ENCODE results near the gene METTL17. TPM values are rescaled to one million over a fixed set of nuclear protein-coding genes. Genes with fewer than 3 reads are reported as not detected.

The METTL17 gene
- total RNA-seq, 4 donors from 2014 or later, result 73.0 to 152 (median 91.6) TPM

DNA sequence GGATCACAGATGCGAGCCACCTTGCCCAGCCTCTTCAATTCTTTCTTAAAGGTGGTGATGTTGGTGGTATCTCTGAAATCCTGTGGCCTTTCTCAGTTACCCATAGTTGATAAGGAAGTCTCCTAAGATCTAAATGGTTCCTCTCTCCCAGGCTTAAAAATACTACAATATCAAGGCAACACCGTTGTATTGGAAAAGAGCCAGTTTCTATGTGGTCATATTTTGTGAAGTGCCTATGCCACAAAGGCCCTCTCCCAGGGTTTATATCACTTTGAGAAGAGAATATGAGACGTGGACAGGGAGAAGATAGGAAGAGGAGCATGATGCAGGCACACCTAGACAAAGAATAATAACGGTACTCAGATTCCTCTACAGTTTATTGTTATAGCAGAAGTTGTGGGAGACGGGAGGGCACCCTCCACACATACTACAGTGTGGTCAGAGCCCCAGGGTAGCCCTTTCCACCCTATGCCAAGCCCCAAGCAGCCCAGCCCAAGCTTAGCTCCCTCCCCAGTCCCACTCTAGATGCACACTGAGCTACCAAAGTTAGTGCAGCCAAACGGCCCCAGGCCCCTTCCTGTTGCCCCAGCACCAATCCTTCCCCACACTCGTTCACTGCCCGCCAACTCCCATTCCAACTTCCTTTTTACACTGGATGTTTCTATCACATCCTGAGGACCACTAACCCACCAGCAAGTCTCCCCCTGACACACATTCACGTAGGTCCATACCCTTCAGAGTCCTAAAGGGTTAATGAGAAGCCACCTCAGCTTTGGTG, 26.8 kb downstream of the METTL17 start:
- H3K4me3 ChIP-seq (ENCODE audit: low read depth, poor library complexity, severe bottlenecking), result no peak overlapping the region
- peak in 1 of 2 donors; percentile 70 for DNase-seq (ENCODE audit: low spot score in 2 of 2)
- intact Hi-C loops (cut with DNase I; ENCODE audit: low total_unique reads), result loop anchor here (10.0 kb wide), 1 partner anchor 78 kb away; the partner anchor contains the start of gene ZNF219
- 58 to 63% methylated on average over 9 of the region's 9 CpGs for WGBS, 2 donors
- TF ChIP-seq, protein P1, sequence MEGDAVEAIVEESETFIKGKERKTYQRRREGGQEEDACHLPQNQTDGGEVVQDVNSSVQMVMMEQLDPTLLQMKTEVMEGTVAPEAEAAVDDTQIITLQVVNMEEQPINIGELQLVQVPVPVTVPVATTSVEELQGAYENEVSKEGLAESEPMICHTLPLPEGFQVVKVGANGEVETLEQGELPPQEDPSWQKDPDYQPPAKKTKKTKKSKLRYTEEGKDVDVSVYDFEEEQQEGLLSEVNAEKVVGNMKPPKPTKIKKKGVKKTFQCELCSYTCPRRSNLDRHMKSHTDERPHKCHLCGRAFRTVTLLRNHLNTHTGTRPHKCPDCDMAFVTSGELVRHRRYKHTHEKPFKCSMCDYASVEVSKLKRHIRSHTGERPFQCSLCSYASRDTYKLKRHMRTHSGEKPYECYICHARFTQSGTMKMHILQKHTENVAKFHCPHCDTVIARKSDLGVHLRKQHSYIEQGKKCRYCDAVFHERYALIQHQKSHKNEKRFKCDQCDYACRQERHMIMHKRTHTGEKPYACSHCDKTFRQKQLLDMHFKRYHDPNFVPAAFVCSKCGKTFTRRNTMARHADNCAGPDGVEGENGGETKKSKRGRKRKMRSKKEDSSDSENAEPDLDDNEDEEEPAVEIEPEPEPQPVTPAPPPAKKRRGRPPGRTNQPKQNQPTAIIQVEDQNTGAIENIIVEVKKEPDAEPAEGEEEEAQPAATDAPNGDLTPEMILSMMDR (IDR thresholded peaks at IDR 0.05), result no peak
- no peak for TF ChIP-seq POLR2A (IDR thresholded peaks at IDR 0.05)

- peak in 1 of 2 donors; percentile 81 for DNase-seq (ENCODE audit: low spot score in 2 of 2)
- no peak overlapping the region for H3K4me3 ChIP-seq (ENCODE audit: low read depth, poor library complexity, severe bottlenecking)
- WGBS, 2 donors, result 74 to 76% methylated on average over 28 of the region's 28 CpGs
- no peak for TF ChIP-seq POLR2A (IDR thresholded peaks at IDR 0.05)
- TF ChIP-seq, protein P1 (IDR thresholded peaks at IDR 0.05), result no peak
- intact Hi-C loops (cut with DNase I; ENCODE audit: low total_unique reads), result loop anchor here (10.0 kb wide), 1 partner anchor 77 kb away; the partner anchor contains the start of gene ZNF219
These were observed 27.9 kb downstream of the METTL17 start for GRCh38 chr14:21017528-21018245.

DNA sequence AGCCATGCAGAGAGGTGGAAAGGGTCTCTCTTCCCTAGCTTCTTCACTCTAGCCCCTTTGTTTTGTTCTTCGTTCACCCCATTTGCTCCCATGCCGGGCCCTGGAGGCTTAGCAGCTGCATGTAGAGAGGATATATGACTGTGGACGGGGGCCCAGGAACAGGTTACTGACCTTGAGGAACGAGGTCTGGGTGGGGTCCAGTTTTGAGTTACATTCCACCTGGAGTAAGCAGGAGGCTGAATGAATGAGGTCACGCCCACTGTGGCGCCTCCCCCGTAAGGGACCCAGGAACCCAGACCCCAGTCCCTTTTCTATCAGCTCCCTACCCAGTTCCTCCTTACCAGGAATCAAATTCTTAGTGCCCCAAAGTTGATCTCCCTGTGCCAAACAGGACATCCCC, 28.5 kb downstream of the METTL17 start:
- no peak for TF ChIP-seq POLR2A (IDR thresholded peaks at IDR 0.05)
- intact Hi-C loops (cut with DNase I; ENCODE audit: low total_unique reads), result loop anchor here (10.0 kb wide), 1 partner anchor 77 kb away; the partner anchor contains the start of gene ZNF219

DNA sequence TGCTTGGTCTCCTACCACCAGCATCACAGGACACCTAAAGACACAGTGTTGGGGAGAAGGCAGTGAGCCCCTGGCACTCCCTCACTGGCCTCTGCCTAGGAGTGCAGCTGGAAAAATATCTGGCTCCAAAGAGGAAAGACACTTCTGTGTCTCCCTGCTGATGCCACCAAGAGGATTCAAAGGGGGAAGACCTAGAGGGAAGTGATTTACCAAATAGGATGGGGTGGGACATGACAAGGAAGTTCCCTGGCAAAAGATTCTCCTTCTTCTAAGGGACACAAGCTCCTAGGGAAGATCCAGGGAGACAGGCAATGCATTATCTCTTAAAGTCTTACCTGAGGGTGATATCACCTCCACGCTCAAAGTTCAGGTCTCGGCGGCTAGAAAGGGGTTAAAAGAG, 29.0 kb downstream of the METTL17 start:
- WGBS, 2 donors, result 91 to 93% methylated on average over 3 of the region's 3 CpGs
- no peak for TF ChIP-seq POLR2A (IDR thresholded peaks at IDR 0.05)
- TF ChIP-seq, protein P1 (IDR thresholded peaks at IDR 0.05), result no peak
- H3K4me3 ChIP-seq (ENCODE audit: low read depth, poor library complexity, severe bottlenecking), result no peak overlapping the region
- no peak for DNase-seq (ENCODE audit: low spot score in 2 of 2)
- intact Hi-C loops (cut with DNase I; ENCODE audit: low total_unique reads), result loop anchor here (10.0 kb wide), 1 partner anchor 76 kb away; the partner anchor contains the start of gene ZNF219

More for the DNA sequence above, 28.5 kb downstream of the METTL17 start:
- DNase-seq (ENCODE audit: low spot score in 2 of 2), result peak in 1 of 2 donors; percentile 79
- WGBS, 2 donors, result 79 to 81% methylated on average over 7 of the region's 7 CpGs
- H3K4me3 ChIP-seq (ENCODE audit: low read depth, poor library complexity, severe bottlenecking), result no peak overlapping the region

DNA sequence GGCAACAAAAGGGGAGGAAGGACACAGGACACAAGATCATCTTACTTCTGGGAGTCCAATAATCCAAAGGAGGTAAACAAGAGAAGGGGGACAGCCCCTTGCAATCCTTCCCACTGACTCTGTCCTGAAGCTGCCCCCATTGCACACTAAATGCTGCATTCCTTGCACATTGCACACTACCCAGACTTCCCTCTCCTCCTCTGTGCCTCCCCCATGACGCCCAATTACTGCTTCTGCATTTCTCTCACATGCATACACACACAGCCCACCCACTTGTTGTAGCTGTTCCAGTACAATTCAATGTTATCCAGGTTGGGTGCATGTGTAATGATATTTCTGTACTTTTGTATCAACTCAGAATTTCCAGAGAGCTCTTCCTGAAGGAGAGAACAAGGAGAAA, 29.6 kb downstream of the METTL17 start:
- WGBS, 2 donors, result 63 to 75% methylated on average over 1 of the region's 1 CpG
- no peak for DNase-seq (ENCODE audit: low spot score in 2 of 2)

More for the DNA sequence above, 29.6 kb downstream of the METTL17 start:
- H3K4me3 ChIP-seq (ENCODE audit: low read depth, poor library complexity, severe bottlenecking), result no peak overlapping the region
- TF ChIP-seq POLR2A (IDR thresholded peaks at IDR 0.05), result no peak
- TF ChIP-seq, protein P1 (IDR thresholded peaks at IDR 0.05), result no peak
- intact Hi-C loops (cut with DNase I; ENCODE audit: low total_unique reads), result loop anchor here (10.0 kb wide), 1 partner anchor 75 kb away; the partner anchor contains the start of gene ZNF219
